Mesendoderm (in vitro differentiated cells): ENCODE results near the gene SLC2A13.
"Not testable (repeated sequence)": the region's sequence is repeated elsewhere in the genome, so short reads cannot be mapped to it uniquely, and the experiment has no call there.

Experiments
- DNase-seq: peaks from one replicate; pipeline ENCODE4 v3.0.0; 2013
- H2AK5ac ChIP-seq: 2 replicates; pipeline ENCODE4 v1.6.1; 2013; ENCODE audit warnings: low read length, inconsistent platforms
- H2BK120ac ChIP-seq: 2 replicates; pipeline ENCODE4 v1.6.1; 2013; ENCODE audit warnings: low read depth, mild to moderate bottlenecking, low read length, moderate library complexity, mixed read lengths
- H2BK15ac ChIP-seq: replicated peaks from 2 replicates; pipeline ENCODE4 v1.6.1; 2013; ENCODE audit warnings: low read depth, mild to moderate bottlenecking, moderate library complexity
- H2BK5ac ChIP-seq: 2 replicates; pipeline ENCODE4 v1.6.1; 2013; ENCODE audit warnings: low read length, inconsistent platforms
- H3K18ac ChIP-seq: 2 replicates; pipeline ENCODE4 v1.6.1; 2013; ENCODE audit warnings: mild to moderate bottlenecking, low read length, mixed read lengths
- H3K23ac ChIP-seq: one replicate; pipeline ENCODE4 v1.6.1; 2013; ENCODE audit warnings: low read length
- H3K27ac ChIP-seq: 2 replicates; pipeline ENCODE4 v1.5.1; 2013; ENCODE audit warnings: low read depth, mild to moderate bottlenecking, inconsistent platforms, low read length, moderate library complexity
- H3K27me3 ChIP-seq: 2 replicates; pipeline ENCODE4 v1.6.1; 2013; ENCODE audit warnings: low read length, control low read depth, mild to moderate bottlenecking, inconsistent platforms; ENCODE audit not compliant: insufficient read depth, poor library complexity
- H3K36me3 ChIP-seq: 2 replicates; pipeline ENCODE4 v1.6.1; 2013; ENCODE audit warnings: low read length, inconsistent platforms; ENCODE audit not compliant: control insufficient read depth, insufficient read depth
- H3K4ac ChIP-seq: one replicate; pipeline ENCODE4 v1.6.1; 2013; ENCODE audit warnings: low read depth, mild to moderate bottlenecking, low read length, moderate library complexity
- H3K4me1 ChIP-seq: 2 replicates; pipeline ENCODE4 v1.6.1; 2013; ENCODE audit warnings: low read depth, low read length, inconsistent platforms; ENCODE audit not compliant: control insufficient read depth
- H3K4me2 ChIP-seq: 2 replicates; pipeline ENCODE4 v1.6.1; 2013; ENCODE audit warnings: low read length
- H3K4me3 ChIP-seq: 2 replicates; pipeline ENCODE4 v1.5.1; 2013; ENCODE audit warnings: mild to moderate bottlenecking, low read length
- H3K56ac ChIP-seq: one replicate; pipeline ENCODE4 v1.6.1; 2013; ENCODE audit warnings: low read length
- H3K79me1 ChIP-seq: 2 replicates; pipeline ENCODE4 v1.6.1; 2013; ENCODE audit warnings: low read length, inconsistent platforms
- H3K79me2 ChIP-seq: 2 replicates; pipeline ENCODE4 v1.6.1; 2013; ENCODE audit warnings: mild to moderate bottlenecking, low read length; ENCODE audit not compliant: control insufficient read depth, insufficient read depth
- H3K9ac ChIP-seq: 2 replicates; pipeline ENCODE4 v1.6.1; 2013; ENCODE audit warnings: low read length, inconsistent platforms
- H4K5ac ChIP-seq: one replicate; pipeline ENCODE4 v1.6.1; 2013; ENCODE audit warnings: low read length
- H4K8ac ChIP-seq: one replicate; pipeline ENCODE4 v1.6.1; 2013; ENCODE audit warnings: low read depth, mild to moderate bottlenecking, control low read depth, low read length, moderate library complexity
- WGBS: extraction: QIAGEN DNeasy Blood & Tissue Kit; methylation state at CpG from one replicate; pipeline ENCODE4 v1.1.7; 2013; ENCODE audit warnings: low lambda C conversion rate, missing lambda C conversion rate; ENCODE audit not compliant: insufficient coverage; ENCODE audit errors: extremely low coverage; 5-methylcytosine and 5-hydroxymethylcytosine counted together

Gene SLC2A13

DNA sequence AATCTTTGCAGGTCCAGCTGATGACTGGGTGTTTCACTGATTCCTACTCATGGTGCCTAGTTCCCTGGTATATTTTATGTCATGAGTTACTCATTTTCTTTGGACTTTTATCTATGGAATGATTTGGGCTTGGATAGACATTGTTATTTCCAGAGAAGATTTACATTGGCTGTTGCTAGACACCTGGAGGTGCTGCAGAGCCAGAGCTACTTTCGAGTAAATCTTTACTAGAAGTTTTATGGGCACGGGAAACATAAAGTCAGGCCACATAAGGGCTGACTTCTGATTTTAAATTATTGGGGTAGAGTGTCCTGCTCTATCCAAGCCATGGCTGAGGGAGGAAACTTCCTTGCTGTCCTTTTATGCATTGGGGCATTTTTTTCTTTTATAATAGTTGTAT, 310.4 kb downstream of the SLC2A13 start:
- Histone ChIP-seq H3K18ac (no peak overlapping the region), H4K8ac (no peak overlapping the region), H2BK120ac (no peak overlapping the region), H3K9ac (no peak overlapping the region), H3K4me2 (no peak overlapping the region), H3K79me1 (no peaks in the 10 kb centered on the region), H3K36me3 (no peaks in the 10 kb centered on the region), H3K23ac (no peak overlapping the region), H4K5ac (no peak overlapping the region), H3K4ac (no peak overlapping the region), H2BK15ac (no peak overlapping the region), H3K79me2 (no peaks in the 10 kb centered on the region), H3K27ac (no peak overlapping the region), H3K27me3 (no peaks in the 10 kb centered on the region), H2AK5ac (no peak overlapping the region), H2BK5ac (no peak overlapping the region), H3K56ac (no peak overlapping the region), H3K4me3 (no peak overlapping the region), H3K4me1 (no peaks in the 10 kb centered on the region)
- no peak for DNase-seq
- no CpG with 5 or more reads among the region's 2 CpGs for WGBS

DNA sequence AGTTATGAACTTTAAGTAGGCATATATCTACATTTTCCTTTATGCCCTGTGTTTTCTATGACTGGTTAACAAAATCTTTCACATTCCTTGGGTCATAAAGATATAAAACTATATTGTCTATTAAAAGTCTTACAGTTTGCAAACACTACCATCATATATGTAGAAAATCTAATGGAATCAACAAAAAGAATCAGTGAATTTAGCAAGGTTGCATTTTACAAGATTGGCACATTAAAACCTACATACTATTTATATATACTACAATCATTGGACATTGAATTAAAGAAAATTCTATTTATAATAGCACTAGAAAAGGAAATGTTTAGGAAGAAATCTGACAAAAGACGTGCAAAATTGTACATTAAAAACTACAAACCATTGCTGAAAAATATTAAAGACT, 312.9 kb downstream of the SLC2A13 start:
- no peak overlapping the region for H2BK15ac ChIP-seq
- H3K56ac ChIP-seq: no peak overlapping the region
- no peak overlapping the region for H4K5ac ChIP-seq
- no peak overlapping the region for H3K27ac ChIP-seq
- WGBS: no CpG with 5 or more reads among the region's 1 CpG
- H3K4me2 ChIP-seq: no peak overlapping the region
- no peak overlapping the region for H4K8ac ChIP-seq
- H3K23ac ChIP-seq: no peak overlapping the region
- no peak for DNase-seq
- H3K4me1 ChIP-seq: no peaks in the 10 kb centered on the region
- no peaks in the 10 kb centered on the region for H3K79me1 ChIP-seq
- no peak overlapping the region for H3K18ac ChIP-seq
- H2AK5ac ChIP-seq: no peak overlapping the region
- H3K27me3 ChIP-seq: no peaks in the 10 kb centered on the region
- H3K4me3 ChIP-seq: no peak overlapping the region
- no peak overlapping the region for H3K9ac ChIP-seq
- no peak overlapping the region for H2BK5ac ChIP-seq
- no peaks in the 10 kb centered on the region for H3K79me2 ChIP-seq
- no peaks in the 10 kb centered on the region for H3K36me3 ChIP-seq
- no peak overlapping the region for H3K4ac ChIP-seq
- no peak overlapping the region for H2BK120ac ChIP-seq

DNA sequence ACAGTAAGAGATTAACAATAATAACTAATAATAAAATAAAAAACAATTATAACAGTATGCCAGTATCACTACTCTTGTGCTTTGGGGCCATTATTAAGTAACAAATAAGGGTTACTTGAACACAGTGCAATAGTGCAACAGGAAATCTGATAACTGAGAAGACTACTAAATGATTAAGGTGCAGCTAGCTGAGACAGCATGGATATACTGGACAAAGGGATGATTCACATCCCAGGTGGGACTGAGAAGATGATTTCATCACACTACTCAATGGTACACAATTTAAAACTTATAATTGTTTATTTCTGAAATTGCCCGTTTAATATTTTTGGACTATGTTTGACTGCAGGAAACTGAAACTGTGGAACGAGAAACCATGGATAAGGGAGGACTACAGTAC, 317.6 kb downstream of the SLC2A13 start:
- no peak overlapping the region for H3K4me2 ChIP-seq
- no peaks in the 10 kb centered on the region for H3K27me3 ChIP-seq
- H4K5ac ChIP-seq: no peak overlapping the region
- no peaks in the 10 kb centered on the region for H3K79me2 ChIP-seq
- H3K9ac ChIP-seq: no peak overlapping the region
- no peak overlapping the region for H2BK5ac ChIP-seq
- no peak overlapping the region for H2BK120ac ChIP-seq
- H3K23ac ChIP-seq: no peak overlapping the region
- no peaks in the 10 kb centered on the region for H3K36me3 ChIP-seq
- no peak overlapping the region for H2BK15ac ChIP-seq
- DNase-seq: no peak
- H3K18ac ChIP-seq: no peak overlapping the region
- no peak overlapping the region for H3K4ac ChIP-seq
- H3K4me3 ChIP-seq: no peak overlapping the region
- no peaks in the 10 kb centered on the region for H3K79me1 ChIP-seq
- H2AK5ac ChIP-seq: no peak overlapping the region
- no peak overlapping the region for H4K8ac ChIP-seq
- H3K27ac ChIP-seq: no peak overlapping the region
- WGBS: no CpG with 5 or more reads among the region's 2 CpGs
- H3K56ac ChIP-seq: no peak overlapping the region
- H3K4me1 ChIP-seq: no peaks in the 10 kb centered on the region

DNA sequence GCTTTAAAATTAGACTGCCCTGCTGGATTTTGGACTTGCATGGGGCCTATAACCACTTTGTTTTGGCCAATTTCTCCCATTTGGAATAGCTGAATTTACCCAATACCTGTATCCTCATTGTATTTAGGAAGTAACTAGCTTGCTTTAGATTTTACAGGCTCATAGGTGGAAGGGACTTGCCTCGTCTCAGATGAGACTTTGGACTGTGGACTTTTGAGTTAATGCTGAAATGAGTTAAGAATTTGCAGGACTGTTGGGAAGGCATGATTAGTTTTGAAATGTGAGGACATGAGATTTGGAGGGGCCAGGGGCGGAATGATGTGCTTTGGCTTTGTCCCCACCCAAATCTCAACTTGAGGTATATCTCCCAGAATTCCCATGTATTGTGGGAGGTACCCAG, 320.1 kb downstream of the SLC2A13 start:
- H2BK120ac ChIP-seq, H3K23ac ChIP-seq, H3K4me1 ChIP-seq, H2BK5ac ChIP-seq, H2AK5ac ChIP-seq, DNase-seq, H4K8ac ChIP-seq, H3K36me3 ChIP-seq, H3K4me2 ChIP-seq, H3K79me1 ChIP-seq, H2BK15ac ChIP-seq, H3K4ac ChIP-seq, H3K56ac ChIP-seq, H4K5ac ChIP-seq, H3K79me2 ChIP-seq, H3K4me3 ChIP-seq, H3K9ac ChIP-seq, H3K27me3 ChIP-seq, H3K27ac ChIP-seq, H3K18ac ChIP-seq: not testable (repeated sequence)
- no CpG with 5 or more reads among the region's 2 CpGs for WGBS

DNA sequence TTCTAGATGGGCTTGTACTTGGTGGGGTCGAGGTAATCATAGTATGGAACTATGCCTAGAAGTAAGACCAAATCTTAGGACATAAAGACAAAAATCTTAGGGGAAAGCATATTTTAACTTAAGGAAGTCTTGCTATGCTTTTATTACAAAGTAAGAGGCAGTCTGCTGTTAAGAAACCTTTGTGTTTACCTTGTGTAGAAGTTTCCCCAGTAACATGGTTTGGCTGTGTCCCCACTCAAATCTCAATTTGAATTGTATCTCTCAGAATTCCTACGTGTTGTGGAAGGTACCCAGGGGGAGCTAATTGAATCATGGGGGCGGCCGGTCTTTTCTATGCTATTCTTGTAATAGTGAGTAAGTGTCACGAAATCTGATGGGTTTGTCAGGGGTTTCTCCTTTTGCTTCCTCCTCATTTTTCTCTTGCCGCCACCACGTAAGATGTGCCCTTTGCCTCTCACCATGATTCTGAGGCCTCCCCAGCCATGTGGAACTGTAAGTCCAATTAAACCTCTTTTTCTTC, 323.8 kb downstream of the SLC2A13 start:
- H3K79me2 ChIP-seq: no peaks in the 10 kb centered on the region
- no peak overlapping the region for H3K23ac ChIP-seq
- no peak overlapping the region for H3K56ac ChIP-seq
- no peaks in the 10 kb centered on the region for H3K36me3 ChIP-seq
- no peaks in the 10 kb centered on the region for H3K4me1 ChIP-seq
- H3K4me3 ChIP-seq: no peak overlapping the region
- WGBS: no CpG with 5 or more reads among the region's 7 CpGs
- H2BK120ac ChIP-seq: no peak overlapping the region
- H3K27ac ChIP-seq: no peak overlapping the region
- H3K18ac ChIP-seq: no peak overlapping the region
- DNase-seq: no peak
- H2BK15ac ChIP-seq: no peak overlapping the region
- H3K27me3 ChIP-seq: no peaks in the 10 kb centered on the region
- no peak overlapping the region for H4K5ac ChIP-seq
- H3K79me1 ChIP-seq: no peaks in the 10 kb centered on the region
- no peak overlapping the region for H3K4me2 ChIP-seq
- H2AK5ac ChIP-seq: no peak overlapping the region
- no peak overlapping the region for H3K9ac ChIP-seq
- no peak overlapping the region for H3K4ac ChIP-seq
- H2BK5ac ChIP-seq: no peak overlapping the region
- H4K8ac ChIP-seq: no peak overlapping the region

DNA sequence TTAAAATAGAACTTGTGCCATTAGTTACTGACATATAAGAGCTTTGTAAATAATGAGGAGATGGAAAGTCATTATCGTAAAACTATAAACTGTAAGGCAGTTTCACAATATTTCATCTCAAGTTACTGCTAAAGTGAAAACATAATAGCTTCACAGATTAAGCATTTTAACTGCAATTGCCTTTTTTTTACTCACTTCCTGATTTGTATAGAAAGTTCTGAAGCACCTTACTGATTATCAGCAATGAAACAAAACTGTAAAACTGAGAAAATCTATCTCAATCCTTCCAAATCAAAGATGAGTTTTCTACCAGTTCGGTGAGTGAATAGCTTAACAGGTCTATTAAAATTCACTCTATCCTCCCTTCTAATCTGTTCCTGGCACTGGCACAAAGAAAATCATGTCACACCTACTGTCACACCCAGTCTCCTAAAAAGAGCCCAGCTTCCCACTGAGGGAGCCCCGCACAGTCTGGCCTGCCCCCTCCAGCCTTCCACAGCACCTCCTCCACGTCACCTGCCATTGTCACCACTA, 324.9 kb downstream of the SLC2A13 start:
- no peak overlapping the region for H2BK15ac ChIP-seq
- no peaks in the 10 kb centered on the region for H3K27me3 ChIP-seq
- H3K9ac ChIP-seq: no peak overlapping the region
- no peak overlapping the region for H3K4me3 ChIP-seq
- whole genome bisulfite sequencing: no CpG with 5 or more reads among the region's 4 CpGs
- no peak overlapping the region for H3K23ac ChIP-seq
- no peak for DNase-seq
- H3K79me1 ChIP-seq: no peaks in the 10 kb centered on the region
- no peak overlapping the region for H3K18ac ChIP-seq
- H3K27ac ChIP-seq: no peak overlapping the region
- H2BK120ac ChIP-seq: no peak overlapping the region
- no peaks in the 10 kb centered on the region for H3K79me2 ChIP-seq
- H3K4me1 ChIP-seq: no peaks in the 10 kb centered on the region
- no peak overlapping the region for H2AK5ac ChIP-seq
- no peak overlapping the region for H4K5ac ChIP-seq
- H4K8ac ChIP-seq: no peak overlapping the region
- H3K36me3 ChIP-seq: no peaks in the 10 kb centered on the region
- H3K4ac ChIP-seq: no peak overlapping the region
- no peak overlapping the region for H2BK5ac ChIP-seq
- no peak overlapping the region for H3K56ac ChIP-seq
- H3K4me2 ChIP-seq: no peak overlapping the region
